Measurements from ENCODE around the gene HSD3B7. TPM values are rescaled to one million over a fixed set of nuclear protein-coding genes. Genes with fewer than 3 reads are reported as not detected.
"Not testable (repeated sequence)": the region's sequence is repeated elsewhere in the genome, so short reads cannot be mapped to it uniquely, and the experiment has no call there.

Gene HSD3B7
- total RNA-seq, 1 experiment from 2014 or later, result 16.0 TPM

DNA sequence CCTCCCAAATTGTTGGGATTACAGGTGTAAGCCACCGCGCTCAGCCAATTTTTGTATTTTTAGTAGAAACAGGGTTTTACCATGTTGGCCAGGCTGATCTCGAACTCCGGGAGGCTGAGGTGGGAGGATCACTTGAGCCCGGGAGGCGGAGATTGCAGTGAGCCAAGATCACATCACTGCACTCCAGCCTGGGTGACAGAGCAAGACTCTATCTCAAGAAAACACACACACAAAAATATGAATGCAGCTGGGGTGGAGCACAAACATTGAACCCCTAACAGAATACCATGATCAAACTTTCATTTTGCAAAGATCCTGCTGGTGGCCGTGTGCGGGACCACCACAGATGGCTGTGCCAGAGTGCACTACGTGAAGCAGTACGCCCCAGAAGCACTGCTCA is 32.7 kb downstream of the HSD3B7 start:
- not testable (repeated sequence) for DNase-seq (ENCODE audit: extremely low read depth, low read depth)

DNA sequence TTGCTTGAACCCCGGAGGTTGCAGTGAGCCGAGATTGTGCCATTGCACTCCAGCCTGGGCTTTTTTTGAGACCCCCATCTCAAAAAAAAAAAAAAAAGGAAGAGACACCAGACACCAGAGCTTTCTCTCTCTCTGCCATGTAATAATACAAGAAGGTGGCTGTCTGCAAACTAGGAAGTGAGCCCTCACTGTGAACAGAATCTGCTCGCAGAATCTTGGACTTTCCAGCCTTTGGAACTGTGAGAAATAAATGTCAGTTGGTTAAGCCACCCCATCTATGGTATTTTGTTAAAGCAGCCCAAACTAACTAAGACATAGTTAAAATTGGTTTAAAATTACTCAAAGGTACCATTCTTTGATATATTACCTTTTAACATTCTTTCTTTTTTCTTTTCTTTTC is 35.5 kb downstream of the HSD3B7 start:
- DNase-seq (ENCODE audit: extremely low read depth, low read depth), result no peak

DNA sequence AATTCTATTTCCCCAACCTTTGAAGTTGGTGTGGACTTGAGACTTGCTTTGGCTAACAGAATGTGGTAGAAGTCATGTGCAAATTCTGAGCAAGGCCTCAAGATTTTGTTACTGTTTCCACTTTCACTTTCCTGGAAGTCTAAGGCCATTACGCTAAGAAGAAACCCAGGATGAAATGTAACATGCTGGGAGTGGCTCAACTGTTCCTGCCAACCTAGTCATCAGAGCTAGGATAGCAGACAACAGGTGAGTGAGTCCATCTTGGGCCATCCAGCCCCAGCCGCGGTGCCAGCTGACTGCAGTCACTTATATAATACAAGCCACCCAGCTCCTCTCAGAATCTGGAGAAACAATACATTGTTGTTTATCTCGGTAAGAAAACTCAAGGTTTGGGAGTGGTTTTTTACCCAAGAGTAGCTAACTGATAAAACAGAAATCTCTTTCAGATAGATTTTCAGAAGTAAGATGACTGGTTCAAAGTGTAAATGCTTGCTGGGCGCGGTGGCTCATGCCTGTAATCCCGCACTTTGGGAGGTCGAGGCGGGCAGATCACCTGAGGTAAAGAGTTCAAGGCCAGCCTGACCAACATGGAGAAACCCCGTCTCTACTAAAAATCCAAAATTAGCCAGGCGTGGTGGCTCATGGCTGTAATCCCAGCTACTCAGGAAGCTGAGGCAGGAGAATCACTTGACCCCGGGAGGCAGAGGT is 37.7 kb downstream of the HSD3B7 start:
- DNase-seq (ENCODE audit: extremely low read depth, low read depth), result no peak

DNA sequence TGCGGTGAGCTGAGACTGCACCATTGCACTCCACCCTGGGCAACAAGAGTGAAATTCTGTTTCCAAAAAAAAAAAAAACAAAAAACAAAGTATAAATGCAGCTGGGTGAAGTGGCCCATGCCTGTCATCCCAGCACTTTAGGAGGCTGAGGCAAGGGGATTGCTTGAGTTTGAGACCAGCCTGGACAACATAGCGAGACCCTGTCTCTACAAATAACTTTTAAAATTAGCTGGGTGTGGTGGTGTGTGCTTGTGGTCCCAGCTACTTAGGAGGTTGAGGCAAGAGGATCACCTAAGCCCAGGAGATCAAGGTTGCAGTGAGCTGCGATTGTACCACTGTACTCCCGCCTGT is 38.2 kb downstream of the HSD3B7 start:
- no peak for DNase-seq (ENCODE audit: extremely low read depth, low read depth)

DNA sequence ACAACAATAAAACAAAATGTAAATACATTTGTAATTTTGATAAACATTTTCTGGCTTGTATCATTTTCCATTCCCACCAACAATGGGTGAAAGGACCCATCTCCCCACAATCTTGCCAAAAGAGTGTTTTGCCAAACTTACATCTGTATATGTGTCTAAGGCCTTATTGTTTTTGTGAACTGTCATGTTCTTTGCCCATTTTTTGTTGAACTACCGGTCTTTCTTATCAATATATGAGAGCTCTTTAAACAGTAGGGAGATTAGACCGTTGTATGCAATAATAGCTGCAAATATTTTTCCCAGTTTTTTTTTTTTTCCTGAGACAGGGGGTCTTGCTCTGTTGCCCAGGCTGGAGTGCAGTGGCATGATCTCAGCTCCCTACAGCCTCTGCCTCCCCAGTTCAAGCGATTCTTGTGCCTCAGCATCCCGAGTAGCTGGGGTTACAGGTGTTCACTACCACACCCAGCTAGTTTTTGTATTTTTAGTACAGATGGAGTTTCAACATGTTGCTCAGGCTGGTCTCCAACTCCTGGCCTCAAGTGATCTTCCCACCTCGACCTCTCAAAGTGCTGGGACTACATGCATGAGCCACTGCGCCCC is 38.7 kb downstream of the HSD3B7 start:
- no peak for DNase-seq (ENCODE audit: extremely low read depth, low read depth)

DNA sequence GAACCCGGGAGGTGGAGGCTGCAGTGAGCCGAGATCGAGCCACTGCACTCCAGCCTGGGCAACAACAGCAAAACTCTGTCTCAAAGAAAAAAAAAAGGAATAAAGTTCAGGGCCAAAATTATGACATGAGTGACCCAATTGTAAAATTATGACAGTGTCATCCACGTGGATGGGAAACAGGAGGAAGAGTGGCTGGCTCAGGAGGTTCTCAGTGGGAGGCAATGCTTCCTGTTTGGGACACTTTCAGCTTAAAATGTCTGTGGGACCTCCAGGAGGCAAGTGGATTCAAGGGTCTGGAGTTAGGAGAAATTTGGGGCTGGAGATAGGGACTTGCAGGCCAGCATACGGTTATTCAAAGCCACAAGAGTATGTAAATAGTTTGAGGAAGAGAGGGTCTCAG is 40.3 kb downstream of the HSD3B7 start:
- no peak for DNase-seq (ENCODE audit: extremely low read depth, low read depth)

DNA sequence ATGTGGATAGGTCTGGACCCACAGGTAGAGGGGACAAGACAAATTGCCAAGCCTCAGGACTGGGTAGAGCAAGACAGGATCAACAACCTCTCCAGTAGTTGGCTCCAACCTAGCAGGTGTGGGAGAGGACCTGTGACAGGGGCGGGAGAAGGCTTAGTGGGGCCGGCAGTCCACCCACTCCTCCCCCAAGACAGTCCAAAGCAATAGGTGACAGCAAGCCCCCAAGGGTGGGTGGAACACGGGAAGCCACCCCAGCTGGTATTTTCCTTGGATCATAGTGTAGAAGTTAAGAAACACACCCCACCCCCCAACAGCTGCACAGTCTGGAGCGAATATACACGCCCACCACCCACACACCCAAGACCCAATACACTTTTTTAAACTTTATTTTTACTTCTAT is 44.3 kb downstream of the HSD3B7 start:
- DNase-seq (ENCODE audit: extremely low read depth, low read depth), result no peak

DNA sequence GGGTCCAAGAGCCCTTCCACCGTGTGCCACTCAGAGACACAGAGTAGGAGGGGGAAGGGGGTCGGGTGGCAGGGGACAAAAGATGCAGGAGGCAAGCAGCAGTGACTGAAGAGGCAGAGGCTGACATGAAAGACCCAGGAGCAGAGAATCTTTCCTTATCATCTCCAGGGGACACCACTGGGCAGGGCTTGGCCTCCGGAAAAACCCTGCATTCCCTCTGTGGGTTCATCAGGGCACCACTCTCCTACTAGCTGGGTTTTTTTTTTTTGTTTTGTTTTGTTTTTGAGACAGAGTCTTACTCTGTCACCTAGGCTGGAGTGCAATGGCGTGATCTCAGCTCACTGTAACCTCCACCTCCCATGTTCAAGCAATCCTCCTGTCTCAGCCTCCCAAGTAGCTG is 46.3 kb downstream of the HSD3B7 start:
- no peak for DNase-seq (ENCODE audit: extremely low read depth, low read depth)

DNA sequence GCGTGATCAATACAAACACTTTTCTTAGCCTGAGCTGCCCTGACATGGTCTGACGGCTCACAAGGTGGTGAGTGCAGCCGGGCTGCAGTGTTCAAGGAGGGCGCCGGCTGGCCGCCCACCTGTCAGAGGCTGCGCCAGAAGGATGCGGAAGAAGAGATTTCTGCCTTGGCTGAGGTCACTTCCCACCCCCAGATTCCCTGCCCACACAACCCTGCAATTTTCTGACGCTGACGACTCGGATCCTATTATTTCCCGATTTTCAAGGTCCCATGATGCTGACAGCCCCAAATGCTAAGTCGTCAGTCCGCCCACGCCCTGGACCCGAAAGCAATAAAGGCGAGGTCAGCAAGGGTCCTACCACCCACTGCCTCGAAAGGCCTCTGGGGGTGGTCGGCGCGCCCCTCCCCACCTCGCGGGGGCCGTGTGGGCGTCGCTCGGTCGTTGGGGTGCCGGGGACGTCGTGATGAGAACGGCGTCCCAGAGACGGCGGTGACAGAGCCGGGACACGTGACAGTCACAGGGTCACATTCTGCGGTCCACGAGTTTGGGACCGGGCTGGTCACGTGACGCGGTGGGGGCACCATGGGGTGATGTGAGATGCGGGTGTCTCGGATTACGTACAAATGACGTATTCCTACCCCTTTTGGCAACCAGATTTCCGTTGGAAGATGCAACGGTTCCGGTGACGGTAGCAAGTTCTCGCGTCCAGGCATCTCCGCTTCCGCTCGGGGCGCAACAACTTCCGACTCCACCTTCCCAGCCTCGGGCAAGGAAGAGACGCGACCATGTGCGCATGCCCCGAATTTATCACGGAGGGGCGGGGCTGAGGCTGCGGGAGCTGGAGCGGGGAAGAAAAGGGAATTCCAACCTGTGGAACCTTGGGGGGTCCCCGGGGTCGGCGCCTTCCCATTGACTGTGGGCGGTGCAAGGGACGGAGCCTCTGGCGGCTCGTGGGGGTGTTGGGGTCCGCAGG is 48.0 kb downstream of the HSD3B7 start, which contains the start of gene STX4:
Gene STX4, plus strand, starts transcription at position 823 of the 973 bp plus-strand sequence. CDS start 248 bp downstream, outside the sequence.
- peak; percentile 97 for DNase-seq (ENCODE audit: extremely low read depth, low read depth)

DNA sequence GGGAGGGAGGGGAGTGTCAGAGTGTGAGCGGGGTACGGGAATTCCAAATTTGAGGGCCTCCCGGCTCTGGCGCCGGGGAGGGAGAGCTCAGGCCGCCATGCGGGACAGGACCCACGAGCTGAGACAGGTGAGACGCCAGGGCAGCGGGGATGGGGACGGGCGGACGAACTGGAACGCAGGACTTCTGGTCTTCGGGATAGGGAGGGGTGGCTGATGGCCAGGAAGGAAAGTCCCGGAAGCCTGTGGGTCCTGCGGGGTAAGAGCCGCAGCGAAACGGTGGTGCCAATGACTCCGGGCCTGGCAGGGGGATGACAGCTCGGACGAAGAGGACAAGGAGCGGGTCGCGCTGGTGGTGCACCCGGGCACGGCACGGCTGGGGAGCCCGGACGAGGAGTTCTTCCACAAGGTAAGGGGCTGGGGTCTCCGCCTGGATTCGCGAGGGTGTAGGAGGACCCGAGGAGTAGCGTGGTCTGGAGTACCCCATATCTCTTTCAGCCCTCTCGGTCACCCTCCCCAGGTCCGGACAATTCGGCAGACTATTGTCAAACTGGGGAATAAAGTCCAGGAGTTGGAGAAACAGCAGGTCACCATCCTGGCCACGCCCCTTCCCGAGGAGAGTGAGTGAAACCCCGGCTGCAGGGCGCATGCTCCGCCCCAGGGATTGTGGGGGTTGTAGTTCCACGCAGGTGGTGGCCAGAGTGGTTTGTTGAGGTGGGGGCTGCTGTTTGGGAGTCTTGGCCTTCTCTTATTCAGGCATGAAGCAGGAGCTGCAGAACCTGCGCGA is 48.9 kb downstream of the HSD3B7 start:
- peak; percentile 87 for DNase-seq (ENCODE audit: extremely low read depth, low read depth)

DNA sequence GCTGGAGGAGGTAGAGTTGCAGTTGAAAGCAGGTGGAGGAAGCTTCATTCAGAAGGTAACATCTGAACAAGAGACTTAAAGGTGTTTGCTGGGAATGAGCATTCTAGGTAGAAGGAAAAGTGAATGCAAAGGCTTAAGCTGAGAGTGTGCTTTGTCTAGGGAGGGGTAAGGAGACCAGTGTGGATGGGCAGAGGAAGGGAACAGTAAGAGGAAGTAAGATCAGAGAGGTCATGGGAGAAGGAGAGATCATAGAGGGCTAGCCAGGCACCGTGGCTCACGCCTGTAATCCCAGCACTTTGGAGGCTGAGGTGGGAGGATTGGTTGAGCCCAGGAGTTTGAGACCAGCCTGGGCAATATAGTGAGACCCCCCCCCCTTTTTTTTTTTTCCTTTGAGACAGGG is 51.7 kb downstream of the HSD3B7 start:
- no peak for DNase-seq (ENCODE audit: extremely low read depth, low read depth)

Small RNA genes within 50 kb of the gene (small RNA-seq; reads per million reads assigned to genes)
- gene AC135048.1, result 0 reads per million in 2 experiments

Other genes starting within 250 kb of the HSD3B7 start
- 14.3 and 16.6 TPM in 2 replicates for gene PHKG2, start 236.8 kb upstream of the HSD3B7 start, total RNA-seq (2014; rRNA removed; shearing (Covaris generic))
- gene CFAP119, start 223.1 kb upstream of the HSD3B7 start, total RNA-seq (2014; rRNA removed; shearing (Covaris generic)), result 2.2 and 4.6 TPM in 2 replicates
- 86.3 and 87.1 TPM in 2 replicates for gene RNF40, start 222.9 kb upstream of the HSD3B7 start, total RNA-seq (2014; rRNA removed; shearing (Covaris generic))
- 10.9 and 11.1 TPM in 2 replicates for gene ZNF629, start 198.0 kb upstream of the HSD3B7 start, total RNA-seq (2014; rRNA removed; shearing (Covaris generic))
- 34.1 and 45.1 TPM in 2 replicates for gene BCL7C, start 91.1 kb upstream of the HSD3B7 start, total RNA-seq (2014; rRNA removed; shearing (Covaris generic))
- 0.59 and 0.92 TPM in 2 replicates for gene CTF1, start 88.6 kb upstream of the HSD3B7 start, total RNA-seq (2014; rRNA removed; shearing (Covaris generic))
- 12.3 and 14.2 TPM in 2 replicates for gene FBXL19, start 61.6 kb upstream of the HSD3B7 start, total RNA-seq (2014; rRNA removed; shearing (Covaris generic))
- 20.1 and 21.9 TPM in 2 replicates for gene ORAI3, start 36.1 kb upstream of the HSD3B7 start, total RNA-seq (2014; rRNA removed; shearing (Covaris generic))
- gene SETD1A, start 27.5 kb upstream of the HSD3B7 start, total RNA-seq (2014; rRNA removed; shearing (Covaris generic)), result 5.0 and 6.8 TPM in 2 replicates
- gene STX1B, start 25.4 kb downstream of the HSD3B7 start, total RNA-seq (2014; rRNA removed; shearing (Covaris generic)), result 0.10 and 0.46 TPM in 2 replicates
- gene STX4, start 48.4 kb downstream of the HSD3B7 start, total RNA-seq (2014; rRNA removed; shearing (Covaris generic)), result 19.1 and 25.1 TPM in 2 replicates
- gene ZNF668, start 89.0 kb downstream of the HSD3B7 start, total RNA-seq (2014; rRNA removed; shearing (Covaris generic)), result 8.5 and 10.6 TPM in 2 replicates
- 12.6 and 13.8 TPM in 2 replicates for gene ZNF646, start 89.2 kb downstream of the HSD3B7 start, total RNA-seq (2014; rRNA removed; shearing (Covaris generic))
- 1.3 TPM in 2 replicates for gene PRSS53, start 103.7 kb downstream of the HSD3B7 start, total RNA-seq (2014; rRNA removed; shearing (Covaris generic))
- 138 and 148 TPM in 2 replicates for gene VKORC1, start 109.6 kb downstream of the HSD3B7 start, total RNA-seq (2014; rRNA removed; shearing (Covaris generic))
- 24.0 and 26.9 TPM in 2 replicates for gene BCKDK, start 123.2 kb downstream of the HSD3B7 start, total RNA-seq (2014; rRNA removed; shearing (Covaris generic))
- 33.2 and 45.2 TPM in 2 replicates for gene KAT8, start 132.5 kb downstream of the HSD3B7 start, total RNA-seq (2014; rRNA removed; shearing (Covaris generic))
- gene PRSS8, start 150.5 kb downstream of the HSD3B7 start, total RNA-seq (2014; rRNA removed; shearing (Covaris generic)), result not detected in 2 replicates
- not detected in 2 replicates for gene PRSS36, start 164.9 kb downstream of the HSD3B7 start, total RNA-seq (2014; rRNA removed; shearing (Covaris generic))
- gene FUS, start 194.9 kb downstream of the HSD3B7 start, total RNA-seq (2014; rRNA removed; shearing (Covaris generic)), result 27.3 and 49.7 TPM in 2 replicates
- not detected in 2 replicates for gene PYCARD, start 217.6 kb downstream of the HSD3B7 start, total RNA-seq (2014; rRNA removed; shearing (Covaris generic))
- under 0.01 TPM in 1 of 2 replicates, not detected in the other for gene TRIM72, start 228.9 kb downstream of the HSD3B7 start, total RNA-seq (2014; rRNA removed; shearing (Covaris generic))
- not detected in 2 replicates for gene PYDC1, start 231.9 kb downstream of the HSD3B7 start, total RNA-seq (2014; rRNA removed; shearing (Covaris generic))

Data from NCI-H460 (cell line).